ENCODE measurements around the gene EVI5.

Gene EVI5

GRCh38 chr1:92515796-92516201 is 269.1 kb downstream of the EVI5 start:
- DNase-seq (ENCODE audit: low spot score) = no peak

GRCh38 chr1:92511541-92511940 is 273.4 kb downstream of the EVI5 start:
- no peak for DNase-seq (ENCODE audit: low spot score)

- no peak for DNase-seq (ENCODE audit: low spot score)
Observed at GRCh38 chr1:92509619-92510018, 275.3 kb downstream of the EVI5 start.

- DNase-seq (ENCODE audit: low spot score) = no peak
Observed at GRCh38 chr1:92505015-92505692, 279.8 kb downstream of the EVI5 start.

- no peak for DNase-seq (ENCODE audit: low spot score)
Observed at GRCh38 chr1:92504291-92505014, 280.5 kb downstream of the EVI5 start.

GRCh38 chr1:92503926-92504285 is 281.0 kb downstream of the EVI5 start:
- no peak for DNase-seq (ENCODE audit: low spot score)

- DNase-seq (ENCODE audit: low spot score) = no peak
Observed at GRCh38 chr1:92503043-92503925, 281.6 kb downstream of the EVI5 start.

- no peak for DNase-seq (ENCODE audit: low spot score)
Observed at GRCh38 chr1:92502247-92502646, 282.7 kb downstream of the EVI5 start.

GRCh38 chr1:92500552-92500951 is 284.4 kb downstream of the EVI5 start:
- no peak for DNase-seq (ENCODE audit: low spot score)

GRCh38 chr1:92495392-92496063 is 289.4 kb downstream of the EVI5 start:
- DNase-seq (ENCODE audit: low spot score) = no peak

GRCh38 chr1:92494485-92495141 is 290.3 kb downstream of the EVI5 start:
- no peak for DNase-seq (ENCODE audit: low spot score)

GRCh38 chr1:92493139-92493538 is 291.8 kb downstream of the EVI5 start:
- no peak for DNase-seq (ENCODE audit: low spot score)

GRCh38 chr1:92488832-92489231 is 296.1 kb downstream of the EVI5 start:
- no peak for DNase-seq (ENCODE audit: low spot score)

GRCh38 chr1:92488416-92488815 is 296.5 kb downstream of the EVI5 start:
- no peak for DNase-seq (ENCODE audit: low spot score)

GRCh38 chr1:92487078-92487605 is 297.8 kb downstream of the EVI5 start:
- DNase-seq (ENCODE audit: low spot score) = no peak

- peak; percentile 56 for DNase-seq (ENCODE audit: low spot score)
Observed at GRCh38 chr1:92486251-92487077, 298.4 kb downstream of the EVI5 start, which contains the start of gene GFI1. Gene GFI1 (minus strand): TSS chr1:92486925. CDS start chr1:92483487, 3,438 bp downstream.

- DNase-seq (ENCODE audit: low spot score) = peak; percentile 68
Observed at GRCh38 chr1:92485381-92486250, 299.3 kb downstream of the EVI5 start.

- peak; percentile 73 for DNase-seq (ENCODE audit: low spot score)
Observed at GRCh38 chr1:92484472-92485380, 300.2 kb downstream of the EVI5 start.

Data from HuH-7.5 (cell line).